ENCODE data around the gene D2HGDH.

- TF ChIP-seq CTCF (IDR thresholded peaks at IDR 0.05) (no peak), POLR2AphosphoS5 (IDR thresholded peaks at IDR 0.05) (no peak)
Measured at GRCh38 chr2:241776336-241777169, 42.1 kb downstream of the D2HGDH start, which contains the start of gene GAL3ST2.

All from suprapubic skin (tissue), 3 donors.